MCF 10A (cell line): Measurements from ENCODE around the gene UTP3. TPM values are rescaled to one million over a fixed set of nuclear protein-coding genes. Genes with fewer than 3 reads are reported as not detected.

Experiments used
- BruUV-seq: library from RNA; stranded (reverse); fragments of 400-500 nt; replicated peaks from 2 replicates; lab custom pipeline; 2021; lab: Mats Ljungman, UMichigan
- CTCF ChIA-PET: fragments of 300-600 bp; sonication (Branson Sonifier 250); formaldehyde crosslinking; extraction: SDS; loops from one replicate; lab custom pipeline; 2021; ENCODE audit warnings: antibody characterized with exemption, inconsistent platforms; lab: Yijun Ruan, JAX
- POLR2A ChIA-PET: fragments of 300-600, 350-650 bp; sonication (Branson Sonifier 250); formaldehyde crosslinking; extraction: SDS; loops from one replicate; lab custom pipeline; 2020; ENCODE audit warnings: antibody characterized with exemption, inconsistent platforms; lab: Yijun Ruan, JAX
- DNase-seq: peaks from one replicate; pipeline ENCODE4 v3.0.0-alpha.2; 2018; ENCODE audit not compliant: unreplicated experiment
- H3K27ac Mint-ChIP-seq: one replicate; pipeline ENCODE4 v1.8.0; 2022; ENCODE audit warnings: mild to moderate bottlenecking, low read depth, mixed read lengths; ENCODE audit not compliant: unreplicated experiment
- H3K27me3 Mint-ChIP-seq: one replicate; pipeline ENCODE4 v1.8.0; 2022; ENCODE audit warnings: mixed read lengths; ENCODE audit not compliant: insufficient read depth, unreplicated experiment
- H3K36me3 Mint-ChIP-seq: one replicate; pipeline ENCODE4 v1.8.0; 2022; ENCODE audit warnings: mild to moderate bottlenecking, moderate library complexity, mixed read lengths; ENCODE audit not compliant: insufficient read depth, unreplicated experiment
- H3K4me1 Mint-ChIP-seq: one replicate; pipeline ENCODE4 v1.8.0; 2022; ENCODE audit warnings: mixed read lengths; ENCODE audit not compliant: insufficient read depth, unreplicated experiment
- H3K4me3 Mint-ChIP-seq: one replicate; pipeline ENCODE4 v1.8.0; 2022; ENCODE audit warnings: mild to moderate bottlenecking, moderate library complexity, mixed read lengths; ENCODE audit not compliant: unreplicated experiment
- H3K9me3 Mint-ChIP-seq: one replicate; pipeline ENCODE4 v1.8.0; 2022; ENCODE audit warnings: mixed read lengths; ENCODE audit not compliant: unreplicated experiment
- CTCF ChIP-seq: fragments of 200-600 bp; IDR thresholded peaks from one replicate; pipeline ENCODE4 v1.8.0; 2022; ENCODE audit warnings: antibody characterized with exemption, mild to moderate bottlenecking; ENCODE audit not compliant: unreplicated experiment
- intact Hi-C: fragments of 100-400 bp; cut with micrococcal nuclease; formaldehyde crosslinking; loops from 2 replicates; pipeline ENCODE4 v1.14.1; 2022
- total RNA-seq: library from RNA; stranded (reverse); gene quantifications from 2 replicates; pipeline ENCODE4 v1.2.3, GENCODE V29; 2022

Gene UTP3
- total RNA-seq, 1 experiment from 2014 or later: 45.4 TPM

- no peaks in the 10 kb centered on the region for H3K36me3 Mint-ChIP-seq
Measured at GRCh38 chr4:70670332-70671014, 17.9 kb upstream of the UTP3 start.

GRCh38 chr4:70671091-70671490, 17.2 kb upstream of the UTP3 start:
- peaks cover 12% of the 10 kb centered on the region for H3K27me3 Mint-ChIP-seq
- no peak overlapping the region for H3K27ac Mint-ChIP-seq
- POLR2A ChIA-PET: interaction anchor here (0.9 to 3.1 kb wide), 2 partner anchors 34 to 75 kb away, joined by 3 to 15 read pairs; no protein-coding TSS in a partner anchor
- intact Hi-C loops: no loop called here
- no TSS peak for BruUV-seq
- DNase-seq: no peak
- no peaks in the 10 kb centered on the region for H3K9me3 Mint-ChIP-seq
- H3K4me1 Mint-ChIP-seq: no peaks in the 10 kb centered on the region
- no peak for TF ChIP-seq CTCF
- H3K36me3 Mint-ChIP-seq: no peaks in the 10 kb centered on the region
- no peak overlapping the region for H3K4me3 Mint-ChIP-seq
- CTCF ChIA-PET: interaction anchor here (0.6 to 1.7 kb wide), 3 partner anchors 16 to 79 kb away, joined by 3 to 7 read pairs (median 3); partner anchors contain the start of gene AMBN

More at GRCh38 chr4:70670332-70671014, 17.9 kb upstream of the UTP3 start:
- no peaks in the 10 kb centered on the region for H3K9me3 Mint-ChIP-seq
- ChIA-PET POLR2A (interaction anchor here (3.1 kb wide), 1 partner anchor 34 kb away, joined by 15 read pairs; no protein-coding TSS in a partner anchor), CTCF (interaction anchor here (0.6 to 1.7 kb wide), 5 partner anchors 17 to 523 kb away, joined by 3 to 7 read pairs (median 3); partner anchors contain the start of gene AMBN)
- peaks cover 12% of the 10 kb centered on the region for H3K27me3 Mint-ChIP-seq
- TF ChIP-seq CTCF: no peak
- no peak overlapping the region for H3K4me3 Mint-ChIP-seq
- H3K4me1 Mint-ChIP-seq: no peaks in the 10 kb centered on the region
- peak overlapping the region; percentile 2 for H3K27ac Mint-ChIP-seq
- BruUV-seq: no TSS peak
- intact Hi-C loops: no loop called here
- DNase-seq: peak; percentile 17

- no peak overlapping the region for H3K4me3 Mint-ChIP-seq
- H3K9me3 Mint-ChIP-seq: no peaks in the 10 kb centered on the region
- BruUV-seq: no TSS peak
- ChIA-PET POLR2A (interaction anchor here (1.0 kb wide), 1 partner anchor 60 kb away, joined by 4 read pairs; no protein-coding TSS in a partner anchor), CTCF (interaction anchor here (0.7 to 1.7 kb wide), 2 partner anchors 9 to 22 kb away, joined by 3 to 7 read pairs; no protein-coding TSS in a partner anchor)
- intact Hi-C loops: no loop called here
- no peak overlapping the region for H3K27ac Mint-ChIP-seq
- peaks cover 12% of the 10 kb centered on the region for H3K27me3 Mint-ChIP-seq
- no peaks in the 10 kb centered on the region for H3K4me1 Mint-ChIP-seq
- H3K36me3 Mint-ChIP-seq: no peaks in the 10 kb centered on the region
- no peak for DNase-seq
- no peak for TF ChIP-seq CTCF
Measured at GRCh38 chr4:70674191-70674590, 14.1 kb upstream of the UTP3 start.

GRCh38 chr4:70674731-70675130, 13.6 kb upstream of the UTP3 start:
- POLR2A ChIA-PET: no interaction called here
- H3K9me3 Mint-ChIP-seq: no peaks in the 10 kb centered on the region
- CTCF ChIA-PET: interaction anchor here (1.7 kb wide), 1 partner anchor 23 kb away, joined by 7 read pairs; no protein-coding TSS in a partner anchor
- BruUV-seq: no TSS peak
- no peak overlapping the region for H3K27ac Mint-ChIP-seq
- no peak for TF ChIP-seq CTCF
- no peaks in the 10 kb centered on the region for H3K4me1 Mint-ChIP-seq
- H3K27me3 Mint-ChIP-seq: peaks cover 11% of the 10 kb centered on the region
- H3K4me3 Mint-ChIP-seq: no peak overlapping the region
- no peaks in the 10 kb centered on the region for H3K36me3 Mint-ChIP-seq
- intact Hi-C loops: no loop called here
- DNase-seq: no peak
